SU-DHL-6 (cell line): ENCODE measurements around the gene CRYBA4.
A peak's percentile ranks its signal among the peaks of the same experiment; 100 is the strongest.

Experiments used
- H2AFZ ChIP-seq: fragments of 200-600 bp; sonication (generic); 2 replicates; pipeline ENCODE4 v1.6.1; 2014; ENCODE audit warnings: low read depth, mild to moderate bottlenecking, moderate library complexity, mixed read lengths, antibody characterized with exemption, low read length; ENCODE audit not compliant: severe bottlenecking
- H3F3A ChIP-seq: fragments of 200-600 bp; shearing (Covaris generic); 2 replicates; pipeline ENCODE4 v1.6.0; 2016; ENCODE audit warnings: antibody characterized with exemption, mild to moderate bottlenecking; ENCODE audit not compliant: insufficient read depth
- H3K27ac ChIP-seq: fragments of 200-600 bp; sonication (generic); 2 replicates; pipeline ENCODE4 v1.5.1; 2016; ENCODE audit warnings: low read depth, mild to moderate bottlenecking, low read length, moderate library complexity, mixed read lengths
- H3K27me3 ChIP-seq: fragments of 200-600 bp; sonication (generic), shearing (Covaris generic); 2 replicates; pipeline ENCODE4 v1.6.0; 2014; ENCODE audit warnings: mild to moderate bottlenecking, low read length
- H3K36me3 ChIP-seq: fragments of 200-600 bp; sonication (generic); 2 replicates; pipeline ENCODE4 v1.6.1; 2014; ENCODE audit warnings: mild to moderate bottlenecking, low read length, mixed read lengths
- H3K4me2 ChIP-seq: fragments of 300-600, 200-600 bp; shearing (Covaris generic), sonication (generic); 2 replicates; pipeline ENCODE4 v1.6.0; 2014; ENCODE audit warnings: low read length, low read depth, mild to moderate bottlenecking; ENCODE audit not compliant: poor library complexity, severe bottlenecking
- H3K4me3 ChIP-seq: fragments of 200-600 bp; sonication (generic); 2 replicates; pipeline ENCODE4 v1.5.1; 2014; ENCODE audit warnings: antibody characterized with exemption, low read length, mild to moderate bottlenecking, mixed read lengths; ENCODE audit not compliant: insufficient read depth, poor library complexity, severe bottlenecking
- H3K79me2 ChIP-seq: fragments of 200-600 bp; sonication (generic); 2 replicates; pipeline ENCODE4 v1.6.1; 2014; ENCODE audit warnings: mild to moderate bottlenecking, low read length, moderate library complexity; ENCODE audit not compliant: insufficient read depth
- H3K9ac ChIP-seq: fragments of 200-600 bp; sonication (generic); 2 replicates; pipeline ENCODE4 v1.7.0; 2014; ENCODE audit warnings: mild to moderate bottlenecking, low read length
- H3K9me2 ChIP-seq: fragments of 200-600 bp; sonication (generic); replicated peaks from 2 replicates; pipeline ENCODE4 v1.6.1; 2014; ENCODE audit warnings: low read length; ENCODE audit not compliant: insufficient read depth
- H3K9me3 ChIP-seq: fragments of 200-600 bp; sonication (generic); 2 replicates; pipeline ENCODE4 v1.6.1; 2014; ENCODE audit warnings: low read length, mixed read lengths; ENCODE audit not compliant: insufficient read depth
- H4K20me1 ChIP-seq: fragments of 200-600 bp; sonication (generic); 2 replicates; pipeline ENCODE4 v1.6.1; 2014; ENCODE audit warnings: low read depth, mild to moderate bottlenecking, antibody characterized with exemption, low read length, moderate library complexity, mixed read lengths
- EZH2phosphoT487 ChIP-seq: fragments of 200-600 bp; sonication (generic), shearing (Covaris generic); conservative IDR thresholded peaks from 2 replicates; pipeline ENCODE4 v1.6.1; 2018; ENCODE audit warnings: mild to moderate bottlenecking, antibody characterized with exemption, low read length, moderate library complexity, mixed read lengths
- TF ChIP-seq, protein P1 (sequence below): fragments of 200-600 bp; sonication (generic); IDR thresholded peaks from one replicate; pipeline ENCODE4 v1.5.1; 2017; ENCODE audit warnings: antibody characterized with exemption, mild to moderate bottlenecking, low read length, moderate library complexity; ENCODE audit not compliant: insufficient read depth, poor library complexity, severe bottlenecking

The CRYBA4 gene

DNA sequence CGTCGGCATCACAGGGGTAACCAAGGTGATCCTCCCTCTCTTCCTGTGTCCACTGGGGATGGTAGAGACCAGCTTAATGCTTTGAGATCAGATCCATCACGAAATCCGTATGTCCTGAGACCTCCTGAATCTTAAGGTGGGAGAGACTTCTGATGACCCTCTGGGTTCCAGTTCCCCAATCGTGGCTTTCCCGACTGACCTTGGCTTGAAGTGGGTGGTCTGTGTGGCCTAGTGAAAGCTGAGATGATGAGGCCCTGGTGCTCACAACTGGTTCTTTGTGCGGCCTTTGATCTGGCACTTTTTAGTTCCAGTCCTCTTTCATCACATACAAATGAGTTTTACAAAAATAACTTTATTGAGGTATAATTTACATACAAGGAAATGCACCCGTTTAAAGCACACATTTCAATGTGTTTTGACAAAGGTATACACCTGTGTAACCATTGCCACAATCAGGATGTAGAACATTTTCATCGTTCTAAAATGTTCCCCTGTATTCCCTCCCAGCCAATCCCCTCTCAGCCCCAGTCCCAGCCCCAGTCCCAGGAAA is 41.7 kb downstream of the CRYBA4 start:
- no peak overlapping the region for H2AFZ ChIP-seq
- H3K36me3 ChIP-seq, result no peaks in the 10 kb centered on the region
- H3K9me2 ChIP-seq, result no peaks in the 10 kb centered on the region
- no peaks in the 10 kb centered on the region for H3K79me2 ChIP-seq
- H3K9ac ChIP-seq, result peak overlapping the region; percentile 29; the same call in 1 of the 2 replicates
- no peaks in the 10 kb centered on the region for H4K20me1 ChIP-seq
- peak overlapping the region; percentile 61 for H3K4me2 ChIP-seq
- H3K9me3 ChIP-seq, result no peaks in the 10 kb centered on the region
- H3K4me3 ChIP-seq, result peak overlapping the region; percentile 10
- TF ChIP-seq, protein P1, sequence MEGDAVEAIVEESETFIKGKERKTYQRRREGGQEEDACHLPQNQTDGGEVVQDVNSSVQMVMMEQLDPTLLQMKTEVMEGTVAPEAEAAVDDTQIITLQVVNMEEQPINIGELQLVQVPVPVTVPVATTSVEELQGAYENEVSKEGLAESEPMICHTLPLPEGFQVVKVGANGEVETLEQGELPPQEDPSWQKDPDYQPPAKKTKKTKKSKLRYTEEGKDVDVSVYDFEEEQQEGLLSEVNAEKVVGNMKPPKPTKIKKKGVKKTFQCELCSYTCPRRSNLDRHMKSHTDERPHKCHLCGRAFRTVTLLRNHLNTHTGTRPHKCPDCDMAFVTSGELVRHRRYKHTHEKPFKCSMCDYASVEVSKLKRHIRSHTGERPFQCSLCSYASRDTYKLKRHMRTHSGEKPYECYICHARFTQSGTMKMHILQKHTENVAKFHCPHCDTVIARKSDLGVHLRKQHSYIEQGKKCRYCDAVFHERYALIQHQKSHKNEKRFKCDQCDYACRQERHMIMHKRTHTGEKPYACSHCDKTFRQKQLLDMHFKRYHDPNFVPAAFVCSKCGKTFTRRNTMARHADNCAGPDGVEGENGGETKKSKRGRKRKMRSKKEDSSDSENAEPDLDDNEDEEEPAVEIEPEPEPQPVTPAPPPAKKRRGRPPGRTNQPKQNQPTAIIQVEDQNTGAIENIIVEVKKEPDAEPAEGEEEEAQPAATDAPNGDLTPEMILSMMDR, result no peak
- TF ChIP-seq EZH2phosphoT487, result no peak
- H3K27ac ChIP-seq, result peak overlapping the region; percentile 74
- H3F3A ChIP-seq, result peaks cover 15% of the 10 kb centered on the region
- no peaks in the 10 kb centered on the region for H3K27me3 ChIP-seq

GRCh38 chr22:26665813-26666231 is 44.1 kb downstream of the CRYBA4 start:
- Histone ChIP-seq H3K27ac (no peak overlapping the region), H3K4me2 (no peak overlapping the region), H2AFZ (no peak overlapping the region), H4K20me1 (no peaks in the 10 kb centered on the region), H3K9me2 (no peaks in the 10 kb centered on the region), H3K36me3 (no peaks in the 10 kb centered on the region), H3K4me3 (no peak overlapping the region), H3F3A (peaks cover 15% of the 10 kb centered on the region), H3K79me2 (no peaks in the 10 kb centered on the region), H3K9ac (no peak overlapping the region), H3K27me3 (no peaks in the 10 kb centered on the region), H3K9me3 (no peaks in the 10 kb centered on the region)
- no peak for TF ChIP-seq EZH2phosphoT487
- TF ChIP-seq, protein P1, result no peak

- Histone ChIP-seq H3K27me3 (no peaks in the 10 kb centered on the region), H3K4me2 (no peak overlapping the region), H3K4me3 (no peak overlapping the region), H3K9ac (no peak overlapping the region), H4K20me1 (no peaks in the 10 kb centered on the region), H3K9me2 (no peaks in the 10 kb centered on the region), H3K9me3 (no peaks in the 10 kb centered on the region), H3K27ac (no peak overlapping the region), H3K36me3 (no peaks in the 10 kb centered on the region), H3F3A (peaks cover 26% of the 10 kb centered on the region), H2AFZ (no peak overlapping the region), H3K79me2 (no peaks in the 10 kb centered on the region)
- TF ChIP-seq EZH2phosphoT487, result no peak
- TF ChIP-seq, protein P1, result no peak
Observed at GRCh38 chr22:26667140-26667539, 45.4 kb downstream of the CRYBA4 start.
